ENCODE measurements around the gene TOMT.
"Not testable (repeated sequence)": the region's sequence is repeated elsewhere in the genome, so short reads cannot be mapped to it uniquely, and the experiment has no call there.

TOMT gene

DNA sequence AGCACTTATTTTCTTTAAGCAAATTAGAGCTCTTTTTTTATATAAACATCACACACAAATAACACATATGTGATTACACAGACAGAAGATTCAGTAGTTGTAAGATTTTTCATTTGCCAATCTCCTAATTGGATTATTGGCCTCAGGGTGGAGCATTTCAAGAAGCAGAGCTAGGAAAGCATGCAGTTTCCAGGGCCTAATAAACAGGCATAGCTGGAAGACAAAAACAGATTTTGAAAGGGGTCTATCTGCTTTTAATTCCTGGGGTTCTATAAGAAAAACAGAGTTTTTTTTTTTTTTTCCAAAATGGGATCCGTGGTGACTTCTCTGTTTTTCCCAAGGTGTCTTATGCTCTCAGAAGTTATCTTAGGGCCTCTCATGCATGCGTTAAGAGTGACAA, 22.2 kb downstream of the TOMT start:
- DNase-seq = peak; percentile 4

DNA sequence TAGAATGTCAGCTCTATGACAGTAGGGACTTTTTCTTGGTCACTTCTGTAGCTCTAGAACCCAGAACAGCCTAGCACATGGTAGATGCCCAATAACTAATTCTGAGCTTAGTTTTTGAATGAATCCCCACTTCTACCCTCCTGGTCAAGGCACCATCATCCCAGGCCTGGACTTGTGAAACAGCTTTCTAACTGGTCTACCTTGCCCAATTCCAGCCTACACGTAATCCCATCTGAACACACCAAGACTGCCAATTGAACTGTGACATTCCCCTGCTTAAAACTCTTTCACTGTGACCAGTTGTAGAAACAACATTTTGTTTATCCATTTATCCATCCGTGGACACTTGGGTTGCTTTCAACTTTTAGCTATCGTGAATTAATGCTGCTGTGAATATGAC, 23.7 kb downstream of the TOMT start:
- DNase-seq = no peak

DNA sequence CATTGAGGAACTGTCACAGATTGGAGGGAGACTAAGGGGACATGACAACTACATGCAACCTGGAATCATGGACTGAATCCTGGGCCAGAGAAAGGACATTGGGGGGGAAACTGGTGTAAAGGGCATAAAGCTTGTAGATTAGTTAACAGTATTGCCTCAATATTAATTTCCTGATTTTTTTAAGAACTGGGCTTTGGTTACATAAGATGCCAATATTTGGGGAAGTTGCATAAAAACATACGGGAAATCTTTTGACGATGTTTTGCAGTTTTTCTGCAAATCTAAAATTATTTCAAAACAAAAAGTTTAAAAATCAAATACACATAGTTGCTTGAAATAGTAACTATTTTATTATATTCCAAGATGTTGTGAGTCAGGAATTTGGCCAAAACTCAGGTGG, 26.9 kb downstream of the TOMT start:
- no peak for DNase-seq

DNA sequence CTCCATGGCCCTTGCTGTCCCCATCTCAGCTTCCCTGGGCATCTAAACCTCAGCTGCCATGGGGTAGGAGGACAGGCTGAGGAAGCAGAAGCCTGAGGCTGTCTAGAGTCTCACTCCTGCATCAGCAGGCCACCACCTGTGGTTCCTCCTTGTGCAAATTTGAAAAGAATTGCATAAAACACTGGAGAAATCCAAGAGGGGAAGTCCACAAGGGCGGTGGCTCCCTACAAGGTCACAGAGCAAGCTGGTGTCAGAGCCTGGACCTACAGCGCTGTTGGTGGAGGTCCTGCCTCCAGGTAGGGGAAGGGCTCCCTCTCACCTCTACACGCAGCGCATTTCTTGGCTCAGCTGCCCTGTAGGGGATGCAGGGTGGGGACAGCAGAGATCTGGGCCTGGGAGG, 29.7 kb downstream of the TOMT start, which contains the start of gene FOLR3:
Gene FOLR3 (plus strand): TSS at position 253 of the 400 bp plus-strand sequence. CDS start 228 bp downstream, outside the sequence.
- DNase-seq = not testable (repeated sequence)

DNA sequence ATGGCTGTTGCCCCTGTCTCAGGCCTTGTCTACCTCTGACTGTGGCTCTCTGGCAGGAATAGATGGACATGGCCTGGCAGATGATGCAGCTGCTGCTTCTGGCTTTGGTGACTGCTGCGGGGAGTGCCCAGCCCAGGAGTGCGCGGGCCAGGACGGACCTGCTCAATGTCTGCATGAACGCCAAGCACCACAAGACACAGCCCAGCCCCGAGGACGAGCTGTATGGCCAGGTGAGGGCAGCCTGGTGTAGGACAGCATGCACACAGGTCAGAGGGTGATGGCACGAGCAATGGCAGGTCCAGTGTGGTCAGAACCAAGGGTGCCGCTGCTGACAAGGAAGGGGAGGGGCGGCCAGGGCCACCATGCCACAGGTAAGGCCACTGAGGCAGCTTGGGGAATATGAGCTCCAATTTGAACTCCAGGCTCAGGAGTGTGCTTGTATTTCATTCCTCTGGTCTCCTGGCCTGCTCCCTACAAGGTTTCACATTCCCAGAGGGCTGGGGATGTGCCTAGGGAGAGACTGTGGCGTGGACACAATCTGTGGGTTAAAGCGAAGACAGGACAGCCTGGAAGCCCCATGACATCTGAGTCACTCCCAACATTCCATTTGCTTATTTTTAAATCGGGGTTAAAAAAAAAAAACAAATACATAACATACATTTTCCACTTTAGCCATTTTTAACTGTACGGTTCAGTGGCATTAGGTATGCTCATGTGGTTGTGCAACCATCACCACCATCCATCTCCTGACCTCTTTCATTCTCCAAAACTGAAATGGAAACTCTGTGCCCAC, 30.4 kb downstream of the TOMT start:
- DNase-seq = no peak

DNA sequence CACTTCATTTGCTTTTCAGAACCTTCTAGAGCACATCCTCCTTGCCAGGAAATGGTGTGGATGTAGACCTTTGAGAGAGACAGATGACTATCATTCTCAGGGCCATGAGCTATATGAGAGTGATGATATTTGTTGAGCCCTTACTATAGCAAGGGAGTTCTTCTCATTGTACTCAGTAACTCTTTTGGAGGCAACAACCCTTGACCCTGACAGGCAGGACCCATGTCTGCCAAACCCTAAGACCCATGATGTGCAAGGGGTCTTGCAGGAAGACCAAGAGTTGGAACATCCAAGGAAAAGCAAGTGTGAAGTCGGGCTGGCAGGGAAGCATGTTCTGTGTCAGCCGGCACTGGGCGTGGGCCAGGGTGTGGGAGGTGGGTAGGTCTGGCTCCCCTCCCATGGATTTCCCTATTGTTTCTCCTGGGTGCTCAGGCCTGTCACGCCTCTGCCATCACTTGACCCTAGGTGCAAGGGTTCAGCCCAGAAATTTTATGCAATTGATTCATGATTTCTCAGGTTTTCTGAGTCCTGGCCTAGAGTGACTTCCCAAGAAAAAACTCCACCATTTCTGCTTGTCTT, 31.0 kb downstream of the TOMT start:
- DNase-seq = no peak

DNA sequence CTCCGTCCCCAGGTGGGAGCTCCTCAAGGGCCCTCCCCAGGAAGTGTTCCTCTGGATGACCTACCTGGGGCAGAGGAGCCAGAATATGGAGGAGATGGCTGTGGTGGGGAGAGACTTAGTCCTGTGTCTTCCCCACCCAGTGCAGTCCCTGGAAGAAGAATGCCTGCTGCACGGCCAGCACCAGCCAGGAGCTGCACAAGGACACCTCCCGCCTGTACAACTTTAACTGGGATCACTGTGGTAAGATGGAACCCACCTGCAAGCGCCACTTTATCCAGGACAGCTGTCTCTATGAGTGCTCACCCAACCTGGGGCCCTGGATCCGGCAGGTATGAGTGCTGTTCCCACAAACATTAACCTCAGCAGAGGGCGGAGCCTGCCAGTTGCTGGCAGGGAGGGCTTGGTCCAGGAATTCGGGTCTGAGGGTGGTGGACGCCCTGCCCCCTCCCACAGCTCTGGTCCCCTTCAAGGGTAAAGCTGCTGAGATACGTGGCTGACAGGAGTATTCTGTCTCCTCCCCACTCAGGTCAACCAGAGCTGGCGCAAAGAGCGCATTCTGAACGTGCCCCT, 33.2 kb downstream of the TOMT start:
- DNase-seq = no peak

DNA sequence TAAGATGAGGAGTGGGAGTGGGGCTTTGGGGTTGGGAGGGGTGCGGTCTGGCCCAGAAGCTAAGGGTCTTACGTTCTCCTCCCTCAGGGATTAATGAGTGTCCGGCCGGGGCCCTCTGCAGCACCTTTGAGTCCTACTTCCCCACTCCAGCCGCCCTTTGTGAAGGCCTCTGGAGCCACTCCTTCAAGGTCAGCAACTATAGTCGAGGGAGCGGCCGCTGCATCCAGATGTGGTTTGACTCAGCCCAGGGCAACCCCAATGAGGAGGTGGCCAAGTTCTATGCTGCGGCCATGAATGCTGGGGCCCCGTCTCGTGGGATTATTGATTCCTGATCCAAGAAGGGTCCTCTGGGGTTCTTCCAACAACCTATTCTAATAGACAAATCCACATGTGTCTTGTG, 33.8 kb downstream of the TOMT start:
- no peak for DNase-seq

DNA sequence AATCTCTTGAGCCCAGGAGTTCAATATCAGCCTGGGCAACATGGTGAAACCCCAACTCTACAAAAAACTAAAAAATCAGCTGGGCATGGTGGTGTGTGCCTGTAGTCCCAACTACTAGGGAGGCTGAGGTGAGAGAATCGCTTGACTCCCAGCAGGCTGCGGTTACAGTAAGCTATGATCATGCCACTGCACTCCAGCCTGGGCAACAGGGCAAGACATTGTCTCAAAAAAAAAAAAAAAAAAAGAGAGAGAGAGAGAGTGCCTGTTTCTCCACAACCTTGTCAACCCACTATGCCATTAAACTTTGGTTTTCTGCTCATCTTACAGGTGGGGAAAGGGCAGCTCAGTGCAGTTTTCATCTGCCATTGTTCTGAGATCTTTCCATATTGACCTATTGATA, 34.9 kb downstream of the TOMT start:
- DNase-seq = no peak

DNA sequence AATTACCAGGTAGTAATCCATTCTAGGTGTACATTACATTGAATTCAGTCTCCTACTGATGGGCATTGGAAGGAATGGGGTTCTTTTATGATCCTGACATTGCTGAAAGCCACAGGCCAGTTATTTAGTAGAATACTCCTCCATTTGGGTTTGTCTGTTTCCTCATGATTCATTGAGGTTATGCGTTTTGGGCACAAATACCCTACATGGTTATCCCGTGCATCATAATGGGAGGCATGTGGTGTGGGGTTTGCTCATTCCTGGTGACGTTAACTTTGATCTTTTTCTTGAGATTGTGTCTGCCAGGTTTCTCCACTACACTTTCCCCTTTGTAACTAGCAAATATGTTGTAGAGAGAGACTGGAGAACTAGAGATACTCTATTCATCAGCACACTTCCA, 35.3 kb downstream of the TOMT start:
- DNase-seq = no peak

DNA sequence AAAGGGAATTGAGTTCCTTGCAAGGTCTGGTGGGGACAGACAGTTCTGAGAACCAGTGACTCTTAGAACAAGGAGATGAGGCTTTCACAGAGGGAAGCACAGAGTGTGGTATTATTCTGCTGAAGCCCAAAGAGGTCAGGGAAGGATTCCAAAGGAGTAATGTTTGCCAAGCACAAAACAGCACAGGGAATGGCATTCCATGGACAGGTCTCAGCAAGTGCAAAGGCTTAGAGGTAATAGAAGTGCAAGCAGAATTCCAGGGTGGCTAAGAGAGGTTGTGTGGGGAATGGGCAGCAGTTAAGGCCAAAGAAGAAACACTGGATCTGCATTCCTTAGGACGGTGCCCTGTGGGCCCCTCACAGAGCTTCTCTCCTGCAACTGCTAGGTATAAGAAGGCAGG, 36.4 kb downstream of the TOMT start:
- DNase-seq = not testable (repeated sequence)

DNA sequence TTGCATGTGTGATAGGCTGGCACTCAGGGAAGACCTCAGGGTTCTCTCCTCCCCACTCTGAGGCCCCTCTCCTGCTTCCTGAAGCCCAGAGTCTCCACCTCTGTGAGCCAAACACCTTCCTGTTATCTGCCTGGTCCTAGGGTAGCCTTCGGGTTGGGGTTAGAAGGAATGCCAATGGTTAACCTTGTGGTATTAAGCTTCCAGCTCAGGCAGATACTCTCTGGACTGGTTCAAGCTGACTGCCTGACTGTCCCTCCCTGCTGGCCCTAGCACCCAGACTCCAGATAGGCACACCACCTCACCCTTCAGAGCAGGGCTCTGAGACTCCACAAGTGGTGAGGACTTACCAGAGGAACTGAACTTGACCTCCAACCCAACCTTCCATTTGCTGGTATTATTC, 36.8 kb downstream of the TOMT start:
- not testable (repeated sequence) for DNase-seq

DNA sequence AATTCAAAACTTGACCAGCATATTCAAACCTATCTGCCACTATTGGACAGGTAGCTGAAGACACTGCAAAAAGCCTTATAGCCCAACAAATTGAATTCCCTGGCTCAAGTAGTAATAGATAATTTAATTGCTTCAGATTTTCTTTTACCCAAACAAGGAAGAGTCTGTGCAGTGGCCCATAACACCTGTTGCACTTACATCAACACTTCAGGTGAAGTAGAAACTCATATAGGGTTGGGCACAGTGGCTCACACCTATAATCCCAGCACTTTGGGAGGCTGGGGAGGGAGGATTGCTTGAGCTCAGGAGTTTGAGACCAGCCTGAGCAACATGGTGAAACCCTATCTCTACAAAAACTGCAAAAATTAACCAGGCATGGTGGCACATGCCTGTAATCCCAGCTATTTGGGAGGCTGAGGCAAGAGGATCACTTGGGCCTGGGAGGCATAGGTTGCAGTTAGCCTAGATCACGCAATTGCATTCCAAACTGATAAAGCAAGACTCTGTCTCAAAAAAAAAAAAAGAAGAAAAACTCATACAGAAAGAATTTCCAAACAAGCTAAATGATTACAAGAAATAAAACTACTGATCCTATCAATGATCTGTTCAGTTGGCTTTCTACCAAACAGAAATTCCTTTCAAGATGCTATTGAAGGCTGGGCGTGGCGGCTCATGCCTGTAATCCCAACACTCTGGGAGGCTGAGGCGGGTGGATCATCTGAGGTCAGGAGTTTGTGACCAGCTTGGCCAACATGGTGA, 39.3 kb downstream of the TOMT start:
- no peak for DNase-seq

DNA sequence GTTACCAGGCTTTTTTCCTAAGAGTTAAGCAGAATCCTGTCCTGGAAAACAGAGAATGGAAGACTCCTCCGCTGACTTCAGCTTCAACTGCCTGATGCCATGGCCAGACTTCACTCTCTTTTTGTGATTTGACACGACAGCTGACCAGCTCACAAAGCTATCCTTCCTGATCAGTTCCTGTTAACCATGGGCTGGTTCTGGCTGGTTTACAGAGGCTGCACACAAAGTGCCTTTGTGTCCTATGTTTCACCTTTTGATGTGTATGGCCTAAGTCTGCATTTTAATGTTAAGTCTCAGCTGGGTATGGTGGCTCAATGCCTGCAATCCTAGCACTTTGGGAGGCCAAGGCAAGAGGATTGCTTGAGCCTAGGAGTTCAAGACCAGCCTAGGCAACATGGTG, 40.9 kb downstream of the TOMT start:
- DNase-seq = no peak

DNA sequence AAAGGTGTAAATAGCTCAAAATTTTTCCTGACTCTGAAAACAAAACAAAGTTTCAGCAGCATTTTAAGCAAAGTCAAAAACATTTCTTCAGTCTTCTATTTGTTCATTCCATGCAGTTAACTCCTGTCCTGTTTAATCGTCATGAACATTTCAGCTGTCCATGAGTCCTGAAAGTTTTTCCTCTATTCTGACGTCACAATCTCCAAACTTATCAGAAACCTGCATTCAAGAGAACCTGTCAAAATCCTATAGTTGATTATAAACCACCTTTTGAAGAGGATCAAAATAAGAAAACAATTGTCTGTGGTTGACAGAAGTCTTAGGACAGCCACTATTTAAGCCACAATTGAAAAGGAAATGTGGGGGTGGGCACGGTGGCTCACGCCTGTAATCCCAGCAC, 45.2 kb downstream of the TOMT start:
- no peak for DNase-seq

DNA sequence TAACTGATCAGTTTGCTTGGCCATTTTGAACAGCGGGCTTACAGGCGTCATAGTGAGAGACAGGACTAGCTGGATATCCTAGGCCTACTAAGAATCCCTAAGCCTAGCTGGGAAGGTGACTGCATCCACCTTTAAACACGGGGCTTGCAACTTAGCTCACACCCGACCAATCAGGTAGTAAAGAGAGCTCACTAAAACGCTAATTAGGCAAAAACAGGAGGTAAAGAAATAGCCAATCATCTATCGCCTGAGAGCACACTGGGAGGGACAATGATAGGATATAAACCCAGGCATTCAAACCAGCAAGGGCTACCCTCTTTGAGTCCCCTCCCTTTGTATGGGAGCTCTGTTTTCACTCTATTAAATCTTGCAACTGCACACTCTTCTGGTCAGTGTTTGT, 48.1 kb downstream of the TOMT start:
- DNase-seq = not testable (repeated sequence)

DNA sequence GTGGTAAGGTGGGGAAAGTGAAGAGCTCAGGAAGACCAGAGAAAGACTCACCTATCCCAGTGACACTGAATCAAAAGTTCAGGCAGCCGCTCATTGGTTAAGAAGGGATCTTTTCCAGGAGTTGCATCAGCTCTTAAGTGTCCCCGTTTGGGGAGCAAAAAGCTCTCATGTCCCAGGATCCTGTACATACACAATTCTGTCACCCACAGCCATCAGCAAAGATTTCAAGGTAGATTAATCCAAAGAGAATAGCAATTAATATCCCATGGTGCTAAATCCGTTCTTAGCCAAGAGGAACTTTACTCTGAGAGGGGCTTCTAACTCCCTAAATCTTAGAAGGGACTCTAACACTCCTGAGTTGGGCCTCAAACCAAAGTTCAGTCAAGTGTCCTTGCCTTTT, 49.1 kb downstream of the TOMT start:
- no peak for DNase-seq

DNA sequence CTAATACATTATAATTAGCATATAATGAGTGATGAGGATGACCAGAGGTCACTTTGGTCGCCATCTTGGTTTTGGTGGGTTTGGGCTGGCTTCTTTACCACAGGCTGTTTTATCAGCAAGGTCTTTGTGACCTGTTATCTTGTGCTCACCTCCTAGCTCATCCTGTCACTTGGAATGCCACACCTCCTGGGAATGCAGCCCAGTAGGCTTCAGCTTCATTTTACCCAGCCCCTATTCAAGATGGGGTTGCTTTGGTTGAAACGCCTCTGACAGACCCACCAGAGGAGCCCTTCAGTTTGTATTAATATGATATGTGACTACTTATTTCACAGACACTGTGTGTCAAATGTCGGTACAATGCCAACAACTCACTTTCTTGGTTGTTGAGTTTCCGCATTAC, 50.0 kb downstream of the TOMT start:
- no peak for DNase-seq

DNA sequence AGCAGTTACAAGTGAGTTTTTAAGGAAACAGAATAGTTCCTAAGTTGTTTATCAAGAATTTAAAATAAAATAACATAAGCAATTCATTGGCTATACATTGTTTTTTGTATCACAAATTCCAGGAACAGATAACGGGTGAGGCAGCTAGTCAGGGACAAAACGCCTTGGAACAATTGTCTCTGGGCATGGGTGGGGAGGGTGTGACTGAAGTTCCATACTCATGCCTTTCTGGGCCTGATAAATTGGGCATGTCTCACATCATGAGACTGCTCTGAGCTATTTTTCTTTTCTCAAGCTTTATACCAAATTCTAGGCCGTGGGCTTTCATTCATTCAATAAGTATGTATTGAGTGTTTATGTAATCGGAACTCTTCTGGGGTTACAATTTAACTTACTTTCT, 51.4 kb downstream of the TOMT start:
- DNase-seq = no peak
